ENCODE results near the gene MFRP. TPM values are rescaled to one million over a fixed set of nuclear protein-coding genes. Genes with fewer than 3 reads are reported as not detected.

Gene MFRP
- total RNA-seq, 1 experiment from 2014 or later = not detected

DNA sequence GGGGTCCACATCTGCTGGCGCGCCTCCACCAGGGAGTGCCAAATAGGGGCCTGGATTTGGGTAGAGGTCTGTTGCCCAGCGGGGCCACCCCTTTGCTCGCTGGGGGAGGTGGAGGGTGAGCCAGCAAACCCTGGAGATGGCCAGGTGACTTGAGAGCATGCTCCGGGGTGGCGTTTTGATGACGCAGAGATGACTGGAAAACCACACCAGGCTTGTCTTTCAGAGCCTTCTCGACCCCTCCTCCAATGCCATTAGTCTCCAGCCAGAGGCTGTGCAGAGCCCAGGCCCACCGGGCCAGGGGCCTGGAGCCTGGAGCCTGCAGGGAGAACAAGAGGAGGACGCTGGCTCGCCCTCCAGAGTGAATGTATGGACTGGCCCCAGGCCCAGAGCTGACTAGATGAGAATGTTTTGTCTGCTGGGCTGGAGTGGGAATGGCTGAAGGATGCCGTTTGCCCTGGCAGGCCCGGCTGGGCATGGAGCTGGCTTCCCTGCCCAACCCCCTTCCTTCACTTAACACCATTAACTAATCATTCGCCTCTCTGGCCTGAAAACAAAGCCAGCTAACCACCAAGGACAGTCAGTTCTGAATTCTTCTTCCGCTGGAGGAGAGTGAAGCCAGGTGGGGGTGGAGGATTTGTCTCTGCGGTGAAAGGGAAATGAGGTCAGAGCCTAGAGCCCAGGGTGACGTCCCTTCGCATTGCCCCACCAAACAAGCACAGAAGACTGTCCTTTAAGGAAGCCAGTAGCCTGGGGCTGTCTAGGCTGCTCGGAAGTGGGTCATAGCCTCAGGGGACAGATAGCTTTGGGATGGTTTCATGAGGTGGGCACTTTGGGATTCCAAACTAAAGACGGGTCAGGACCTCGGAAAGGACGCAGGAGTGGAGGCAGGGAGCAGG, 28.0 kb downstream of the MFRP start:
- DNase-seq (ENCODE audit: low spot score) = peak; percentile 69

DNA sequence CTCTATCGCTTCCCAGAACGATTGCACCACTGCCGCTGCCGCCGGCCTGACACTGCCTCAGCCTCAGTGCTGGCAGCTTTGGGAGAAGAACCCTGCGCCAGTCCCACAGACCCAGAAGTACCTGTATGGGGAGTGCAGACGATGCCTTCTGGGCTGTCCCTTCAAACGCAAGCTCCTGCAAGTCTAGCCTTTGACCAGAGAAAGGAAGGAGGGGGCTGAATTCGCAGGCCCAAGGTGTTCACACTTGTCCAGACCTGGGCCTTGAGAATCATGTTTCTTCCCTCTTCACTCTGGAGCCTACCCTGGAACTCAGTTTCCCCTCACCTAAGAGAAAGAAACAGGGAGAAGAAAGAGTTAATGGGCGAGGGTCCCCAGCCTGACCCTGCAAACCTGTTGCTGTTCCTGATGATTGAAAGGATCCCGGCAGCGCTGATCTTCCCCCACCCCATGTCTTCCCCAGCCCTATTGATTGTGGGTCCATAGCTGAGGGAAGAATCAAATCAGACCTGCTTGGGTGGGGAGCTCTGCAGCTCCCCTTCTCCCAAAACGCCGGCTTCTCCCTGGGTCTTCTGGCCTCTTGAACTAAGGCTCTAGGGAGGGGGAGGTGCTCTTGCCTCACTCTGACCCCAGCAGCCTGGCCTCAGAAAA, 28.8 kb downstream of the MFRP start:
- no peak for DNase-seq (ENCODE audit: low spot score)

DNA sequence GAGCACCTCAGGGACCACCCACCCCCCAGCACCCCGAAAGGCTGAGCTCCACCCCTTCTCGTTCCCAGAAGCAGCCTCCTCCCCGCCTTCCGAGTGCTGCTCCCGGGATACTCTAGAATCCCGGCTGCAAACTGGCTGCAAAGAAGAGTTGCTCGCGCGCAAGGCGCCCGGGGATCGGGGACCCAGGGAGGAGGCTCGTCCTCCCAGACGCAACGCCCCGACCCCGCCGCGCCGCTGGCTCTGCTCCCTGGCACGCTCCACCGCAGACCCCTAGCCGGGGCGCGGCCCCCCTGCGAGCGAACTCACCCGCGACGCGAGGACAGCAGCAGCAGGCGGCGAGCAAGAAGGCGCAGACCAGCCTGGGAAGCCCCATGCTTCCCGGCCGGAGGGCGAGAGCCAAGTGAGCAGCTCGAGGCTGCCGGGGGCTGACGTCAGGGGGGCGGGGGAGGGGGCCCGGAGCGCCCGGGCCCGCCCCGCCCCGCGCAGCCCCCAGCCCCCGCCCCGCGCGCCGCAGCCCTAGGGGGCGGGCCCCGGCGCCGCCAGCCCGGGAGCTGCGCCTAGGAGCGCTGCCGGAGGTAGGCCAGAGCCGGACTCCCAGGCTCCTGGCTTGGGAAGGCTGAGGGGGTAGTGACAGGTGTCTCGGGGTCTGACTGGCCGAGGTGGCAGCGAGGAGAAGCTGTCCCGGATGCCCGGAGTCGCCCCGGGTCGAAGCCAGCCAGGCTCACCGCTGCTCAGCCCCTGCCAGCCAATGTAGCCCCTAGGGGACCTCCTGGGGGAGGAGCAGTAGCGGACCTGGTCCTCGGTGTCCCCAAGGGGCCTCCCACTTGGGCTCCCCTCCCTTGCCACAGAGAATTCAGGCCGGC, 29.5 kb downstream of the MFRP start, which contains the start of gene MCAM:
MCAM (minus strand) TSS at position 402 of the 863 bp plus-strand sequence; CDS start at position 373, 29 bp downstream.
- no peak for DNase-seq (ENCODE audit: low spot score)

DNA sequence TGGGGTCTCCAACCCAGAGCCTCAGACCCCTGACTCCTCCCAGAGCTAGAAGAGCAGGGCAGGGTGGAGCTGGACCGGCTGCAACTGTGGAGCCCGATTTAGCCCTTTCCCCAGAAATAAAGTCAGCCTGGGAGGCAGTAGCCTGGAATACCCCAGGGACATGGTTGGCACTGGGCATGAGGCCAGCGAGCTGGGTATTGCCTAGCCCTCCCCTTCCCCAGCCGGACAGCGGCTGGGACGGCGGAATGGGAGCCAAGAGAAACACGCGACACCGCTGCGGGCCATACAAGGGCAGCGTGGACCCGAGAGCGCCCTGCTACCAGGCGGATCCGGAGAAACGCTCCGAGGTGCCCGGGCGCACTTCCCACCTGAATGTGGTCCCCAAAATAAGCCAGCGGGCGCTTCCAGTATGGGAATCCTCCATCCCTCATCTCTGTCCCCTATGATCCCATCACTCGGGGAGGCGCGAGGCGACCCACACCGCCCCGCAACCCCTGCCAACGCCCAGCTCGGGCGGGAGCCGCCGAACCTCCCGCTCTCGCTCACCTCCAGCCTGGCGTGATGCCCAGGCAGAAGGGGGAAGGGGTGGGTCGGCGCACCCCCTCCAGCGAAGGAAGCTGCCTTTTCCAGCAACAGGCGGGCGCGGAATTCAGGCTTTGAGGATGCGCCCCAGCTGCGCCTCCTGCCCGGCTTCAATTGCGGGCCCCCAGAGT, 30.3 kb downstream of the MFRP start:
- peak; percentile 62 for DNase-seq (ENCODE audit: low spot score)

DNA sequence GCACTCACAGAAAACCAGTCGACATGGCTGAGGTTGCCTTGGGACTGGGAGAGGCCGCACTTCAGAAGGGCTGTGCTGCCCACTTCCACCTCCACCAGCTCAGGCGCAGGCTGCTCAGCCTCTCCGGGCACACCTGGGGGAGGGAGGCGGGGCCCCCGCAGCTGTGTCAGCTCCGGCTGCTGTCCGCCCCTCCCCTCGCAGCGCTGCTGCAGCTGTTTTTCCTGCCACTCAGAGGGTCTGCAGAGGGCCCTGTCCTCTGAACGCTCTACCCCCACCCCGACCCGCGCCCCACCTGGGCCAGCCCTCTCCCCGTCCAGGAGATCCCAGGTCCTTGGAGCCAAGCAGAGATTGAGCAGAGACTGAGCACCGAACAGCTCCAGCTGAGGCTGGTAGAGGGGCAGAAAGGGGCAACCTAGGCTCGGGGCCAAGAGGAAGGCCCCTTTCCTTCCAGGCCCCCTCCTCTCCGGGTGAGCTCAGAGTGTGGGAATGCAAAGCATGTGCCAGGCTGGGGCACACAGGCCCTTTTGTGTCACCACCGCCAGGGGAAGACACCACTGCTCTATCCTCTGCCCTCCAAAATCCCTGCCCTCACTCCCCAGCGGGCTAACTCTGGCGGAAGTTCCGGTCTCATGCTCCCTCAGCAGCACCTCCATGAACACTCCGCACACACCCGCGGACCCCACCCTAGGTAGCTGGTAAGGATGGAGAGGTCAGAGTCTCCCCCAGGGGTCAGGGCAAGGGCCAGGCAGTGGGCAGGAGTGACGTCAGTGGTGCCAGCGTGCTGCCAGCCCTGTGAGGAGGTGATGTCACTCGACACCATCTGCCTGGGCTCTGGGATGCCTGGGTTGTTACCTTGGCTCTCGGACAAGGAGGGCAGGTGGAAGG, 31.1 kb downstream of the MFRP start:
- peak; percentile 44 for DNase-seq (ENCODE audit: low spot score)

DNA sequence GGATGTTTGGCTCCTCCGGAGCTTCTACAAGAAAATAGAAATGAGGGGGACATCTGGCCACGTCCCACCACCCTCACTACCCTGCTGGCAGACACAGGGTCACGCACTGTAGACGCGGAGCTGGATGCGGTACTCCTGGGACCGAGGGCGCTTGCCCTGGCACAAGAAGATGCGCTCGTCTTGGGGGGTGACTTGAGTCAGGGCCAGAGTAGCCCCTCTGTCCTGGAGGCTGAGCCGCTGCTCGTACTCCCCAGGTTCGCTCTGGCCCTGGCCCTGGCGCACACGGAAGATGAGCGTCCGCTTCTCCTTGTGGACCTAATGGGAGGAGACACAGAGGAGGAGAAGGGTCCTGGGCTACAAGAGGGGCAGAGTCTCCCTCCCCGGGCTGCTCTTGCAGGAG, 31.8 kb downstream of the MFRP start:
- DNase-seq (ENCODE audit: low spot score) = no peak

DNA sequence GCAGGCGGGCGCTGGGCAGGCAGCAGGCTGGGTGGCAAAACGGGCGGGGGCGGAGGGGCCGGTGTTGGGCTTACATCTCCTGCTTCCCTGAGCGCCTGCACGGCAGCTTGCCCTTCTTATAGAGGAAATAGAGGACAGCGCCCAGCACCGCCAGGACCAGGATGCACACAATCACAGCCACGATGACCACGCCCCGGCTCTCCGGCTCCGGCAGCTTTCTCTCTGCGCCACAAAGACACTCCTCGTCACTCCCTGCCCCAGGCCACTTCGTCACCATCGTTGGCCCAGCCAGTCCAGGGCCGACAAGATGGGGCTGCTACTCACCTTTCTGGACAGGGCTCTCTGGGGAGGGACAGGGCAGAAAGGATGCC, 35.8 kb downstream of the MFRP start:
- no peak for DNase-seq (ENCODE audit: low spot score)

DNA sequence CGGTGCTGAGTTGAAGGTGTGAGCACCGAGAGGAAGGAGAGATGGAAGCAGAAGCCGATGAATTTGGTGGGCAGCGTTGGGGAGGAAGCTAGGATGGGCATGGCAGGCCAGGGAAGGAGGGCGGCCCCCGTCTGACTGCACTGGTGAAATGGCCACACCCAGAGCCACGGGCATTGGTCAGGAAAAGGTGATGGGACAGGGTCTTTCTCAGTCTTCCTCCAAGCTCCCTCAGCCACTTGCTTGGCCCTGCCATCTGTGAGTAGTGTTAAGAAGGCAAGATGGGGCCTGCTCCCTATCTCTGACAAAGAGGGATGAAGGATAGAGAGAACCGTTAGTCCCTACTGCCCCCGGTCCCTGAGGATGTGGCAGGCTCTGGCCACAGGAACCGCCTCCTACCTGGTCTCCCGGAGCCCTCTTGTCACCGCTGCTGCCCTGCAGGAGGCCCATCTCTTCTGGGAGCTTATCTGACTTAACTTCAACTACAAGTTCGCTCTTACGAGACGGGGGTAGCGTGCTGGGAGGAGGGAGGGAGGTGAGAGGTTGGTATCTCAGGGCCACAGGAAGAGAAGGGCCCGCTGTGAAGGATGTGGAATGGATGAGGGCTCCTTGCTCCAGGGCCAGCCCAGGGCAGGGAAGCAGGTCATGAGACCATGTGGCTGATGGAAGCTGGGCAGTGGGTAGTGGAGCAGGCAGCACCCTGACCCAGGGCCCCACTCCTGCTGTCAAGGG, 36.4 kb downstream of the MFRP start:
- no peak for DNase-seq (ENCODE audit: low spot score)

DNA sequence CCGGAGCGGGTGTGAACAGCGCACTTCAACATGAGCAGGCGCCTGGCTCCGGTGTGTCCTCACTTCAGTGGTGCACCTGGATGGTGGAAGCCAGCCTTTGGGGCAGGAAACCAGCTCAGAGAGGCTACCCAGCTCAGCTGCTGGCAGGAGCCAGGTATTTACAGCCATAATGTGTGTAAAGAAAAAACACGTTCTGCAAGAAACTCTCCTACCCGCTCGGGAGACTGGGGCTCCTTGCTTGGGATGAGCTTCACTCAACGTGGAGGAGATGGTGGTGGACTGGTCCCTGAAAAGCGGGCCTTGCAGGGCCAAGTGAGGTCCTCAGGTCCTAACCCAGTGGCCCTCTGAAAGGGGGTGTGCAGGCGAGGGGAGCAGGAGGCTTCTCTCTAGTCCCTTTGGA, 37.1 kb downstream of the MFRP start:
- no peak for DNase-seq (ENCODE audit: low spot score)

DNA sequence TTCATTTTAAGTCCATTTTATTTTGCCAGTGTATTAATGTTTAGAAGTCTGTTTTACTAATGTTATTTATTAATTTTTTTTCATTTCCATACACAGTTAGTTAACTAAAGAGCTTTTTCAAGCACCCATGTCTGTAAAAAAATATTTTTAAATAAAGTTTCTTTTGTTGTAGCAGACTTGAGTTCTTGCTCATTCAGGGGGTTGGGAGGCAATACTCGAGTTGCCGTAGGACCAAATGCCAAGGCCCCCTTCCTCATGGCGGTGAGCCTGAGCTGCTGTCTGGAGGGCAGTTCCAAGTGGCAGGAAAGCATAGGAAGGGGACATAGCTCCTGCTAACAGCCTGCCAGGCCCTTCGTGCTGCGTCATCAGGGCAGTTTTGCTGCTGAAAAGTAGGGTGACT, 38.5 kb downstream of the MFRP start:
- DNase-seq (ENCODE audit: low spot score) = no peak

DNA sequence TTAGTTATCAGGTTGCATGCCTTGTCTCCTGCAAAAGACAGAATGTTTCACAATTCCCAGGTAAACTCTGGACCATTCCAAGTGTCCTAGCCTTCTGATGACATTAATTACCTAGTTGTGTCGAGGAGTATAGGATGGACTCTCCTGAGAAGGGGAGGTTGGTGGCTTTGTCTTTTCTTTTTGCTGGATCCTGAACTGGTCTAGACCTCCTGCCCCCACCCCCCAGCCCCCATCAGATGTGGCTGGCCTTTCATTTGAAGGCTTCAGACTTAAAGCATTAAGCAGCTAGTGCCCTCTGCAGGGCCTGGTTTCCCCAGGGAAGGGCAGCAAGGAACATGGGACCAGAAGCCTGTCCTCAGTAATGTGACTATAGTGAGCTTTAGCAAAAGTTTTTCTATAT, 39.3 kb downstream of the MFRP start:
- no peak for DNase-seq (ENCODE audit: low spot score)

DNA sequence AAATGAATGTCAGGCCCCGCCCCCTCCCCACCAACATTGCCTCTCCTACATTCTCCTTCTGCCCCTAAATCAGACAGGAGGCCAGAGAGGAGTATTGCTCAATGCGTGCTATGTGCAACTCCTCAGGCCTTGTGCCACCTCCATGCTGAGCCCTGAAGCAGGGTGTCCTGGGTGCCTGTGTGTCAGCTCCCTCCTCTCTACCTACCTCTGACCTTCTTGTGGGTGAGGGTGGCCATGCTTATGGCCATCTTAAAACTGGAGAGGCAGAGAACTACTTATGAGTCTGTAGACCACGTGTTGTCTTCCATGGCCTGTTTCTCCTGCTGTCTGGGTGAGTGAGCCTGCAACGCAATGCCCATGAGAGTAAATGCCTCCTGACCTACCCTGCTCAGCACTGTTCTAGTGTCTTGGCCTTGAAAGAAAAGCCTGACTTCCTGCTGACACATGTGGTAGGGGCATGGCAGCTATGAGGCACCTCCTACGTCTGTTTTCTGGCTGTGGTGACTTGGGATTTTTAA, 40.1 kb downstream of the MFRP start:
- DNase-seq (ENCODE audit: low spot score) = no peak

DNA sequence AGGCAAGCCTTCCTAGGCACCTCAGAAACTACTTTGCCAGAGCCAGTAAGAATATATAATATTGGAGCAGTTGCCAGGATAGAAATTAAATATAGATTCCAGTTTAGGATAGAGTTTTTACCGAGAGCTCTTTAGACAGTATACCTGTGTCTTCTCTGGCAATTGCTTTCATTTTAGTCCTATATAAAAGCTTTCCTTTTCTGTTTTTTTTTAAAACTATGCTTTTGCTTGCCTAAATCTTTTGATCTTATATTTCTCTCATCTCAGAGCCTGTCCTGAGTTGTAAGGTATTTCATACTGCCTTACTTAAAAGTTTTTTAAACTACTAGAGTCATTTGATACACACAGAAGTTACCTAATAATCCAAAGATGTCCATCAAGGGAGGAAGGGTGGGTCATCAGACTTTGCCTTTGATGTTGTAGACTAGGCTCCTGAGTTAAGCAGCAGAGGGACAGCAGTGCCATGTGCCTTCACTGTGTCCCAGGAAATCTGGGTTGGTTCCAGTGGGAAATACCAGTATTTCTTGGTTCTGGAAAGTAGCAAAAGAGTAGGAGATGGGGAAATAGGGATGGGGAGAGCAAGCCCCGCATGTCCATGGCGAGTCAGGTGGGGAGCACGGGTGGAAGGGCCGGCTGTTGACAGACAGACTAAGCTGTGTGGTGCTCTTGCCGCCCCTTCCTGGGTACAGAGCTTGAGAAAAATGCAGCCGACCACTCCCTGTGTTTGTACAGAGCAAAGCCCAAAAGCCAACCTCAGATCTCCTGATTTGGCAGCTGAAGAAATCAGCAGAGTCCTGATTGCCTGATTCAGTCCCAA, 40.7 kb downstream of the MFRP start:
- DNase-seq (ENCODE audit: low spot score) = no peak

DNA sequence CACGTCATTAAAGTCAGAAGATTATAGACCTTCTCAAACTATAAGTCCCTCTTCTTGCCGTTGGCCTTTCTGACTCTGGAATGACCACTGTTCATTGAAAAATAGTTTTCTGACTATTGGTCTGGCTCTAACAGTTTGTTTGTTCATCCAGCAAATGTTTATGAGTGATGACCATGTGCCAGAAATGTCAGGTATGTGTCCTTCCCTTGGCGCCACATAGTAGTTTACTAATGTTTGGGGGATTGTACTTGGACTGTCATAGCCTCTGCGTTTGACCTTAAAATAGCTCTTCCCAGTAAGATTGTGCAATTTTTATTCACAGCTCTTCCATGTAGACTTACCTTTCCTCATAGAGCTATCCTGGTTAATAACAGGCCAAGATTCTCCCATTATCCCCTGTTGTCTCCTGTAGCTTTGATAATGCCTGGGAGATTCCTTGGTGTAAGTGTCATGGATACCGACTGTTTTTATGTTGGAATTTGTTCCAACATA, 43.2 kb downstream of the MFRP start:
- no peak for DNase-seq (ENCODE audit: low spot score)

DNA sequence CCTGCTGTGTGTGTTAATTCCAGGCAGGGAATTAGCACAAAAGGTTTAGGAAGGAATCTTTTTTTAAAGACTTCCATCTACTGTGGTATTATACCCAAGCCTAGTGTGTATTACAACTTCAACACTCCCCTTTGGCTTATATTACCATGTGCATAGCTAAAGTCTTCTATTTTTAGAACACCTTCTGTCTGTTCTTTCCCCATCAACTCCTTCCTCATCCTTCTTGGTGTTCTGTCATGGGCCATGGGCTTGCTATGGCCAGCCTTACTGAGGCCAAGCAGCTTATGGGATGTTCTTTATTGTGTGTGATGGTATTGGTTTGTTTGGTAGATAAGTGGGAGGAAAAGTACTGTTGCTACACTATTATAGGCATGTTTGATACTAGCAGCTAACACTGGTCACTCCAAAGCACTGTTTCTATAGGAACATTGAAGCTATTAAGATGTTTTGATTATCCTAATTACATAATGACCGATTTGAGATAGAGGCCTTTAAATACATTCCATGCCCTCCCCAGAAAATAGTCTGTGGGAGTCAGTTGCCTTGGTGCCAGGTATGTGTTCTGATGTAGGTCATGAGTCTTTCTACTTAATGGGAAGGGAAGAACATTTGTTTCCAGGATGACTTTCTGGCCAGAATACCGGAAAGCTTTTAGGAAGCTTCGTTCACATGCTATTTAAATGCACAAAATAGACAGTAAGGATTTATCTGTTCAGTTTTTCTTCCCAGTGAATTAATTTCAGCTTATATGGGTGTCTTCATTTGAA, 46.1 kb downstream of the MFRP start:
- no peak for DNase-seq (ENCODE audit: low spot score)

DNA sequence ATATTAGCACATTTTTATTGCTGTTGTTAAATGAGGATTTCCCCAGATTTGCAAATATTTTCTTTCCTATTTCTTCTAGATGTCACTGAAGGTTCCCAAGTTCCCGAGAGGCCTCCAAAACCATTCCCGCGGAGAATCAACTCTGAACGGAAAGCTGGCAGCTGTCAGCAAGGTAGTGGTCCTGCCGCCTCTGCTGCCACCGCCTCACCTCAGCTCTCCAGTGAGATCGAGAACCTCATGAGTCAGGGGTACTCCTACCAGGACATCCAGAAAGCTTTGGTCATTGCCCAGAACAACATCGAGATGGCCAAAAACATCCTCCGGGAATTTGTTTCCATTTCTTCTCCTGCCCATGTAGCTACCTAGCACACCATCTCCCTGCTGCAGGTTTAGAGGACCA, 47.1 kb downstream of the MFRP start:
- DNase-seq (ENCODE audit: low spot score) = no peak

DNA sequence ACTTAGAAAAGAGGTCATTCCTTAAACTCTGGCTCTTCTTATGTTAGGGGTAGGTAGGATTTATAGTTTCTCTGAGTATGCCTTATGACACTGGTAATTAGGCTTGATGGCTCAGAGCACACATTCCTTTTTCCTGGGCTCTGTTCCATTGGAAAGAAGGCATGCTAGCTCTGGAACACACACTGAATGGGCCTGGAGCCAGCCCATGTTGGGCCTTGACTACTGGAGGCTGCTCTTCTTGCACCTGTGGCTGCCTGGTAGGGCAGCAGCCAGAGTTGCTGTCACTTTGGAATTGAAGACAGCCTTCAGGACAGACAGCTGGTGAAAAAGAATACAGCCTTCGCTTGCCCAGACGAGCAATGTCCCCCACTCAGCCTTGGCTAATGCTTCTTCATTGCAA, 47.8 kb downstream of the MFRP start:
- DNase-seq (ENCODE audit: low spot score) = no peak

DNA sequence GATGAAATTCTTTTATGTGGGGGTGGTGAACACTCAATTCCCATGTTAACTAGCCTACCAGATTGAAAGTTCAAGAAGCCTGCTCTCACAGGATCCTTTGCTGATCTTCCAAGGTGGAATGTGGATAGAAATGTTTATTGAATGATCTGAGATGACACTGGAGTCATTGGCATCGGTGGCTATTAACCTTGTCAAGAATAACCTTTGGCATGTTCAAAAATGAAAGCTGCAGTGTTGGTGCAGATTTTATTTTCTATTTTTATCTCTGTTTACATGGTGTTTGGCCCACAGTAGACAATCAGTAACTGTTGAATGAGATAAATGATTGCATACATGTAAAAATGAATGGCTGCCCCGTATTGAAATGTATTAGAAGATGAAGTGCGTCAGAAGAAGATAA, 48.6 kb downstream of the MFRP start:
- DNase-seq (ENCODE audit: low spot score) = no peak

Measured in H4 (cell line).